NOMO-1 (cell line): ENCODE results near the gene PLEKHN1.
"Not testable (repeated sequence)": the region's sequence is repeated elsewhere in the genome, so short reads cannot be mapped to it uniquely, and the experiment has no call there.

Source experiments
- DNase-seq, 2 experiments: peaks; one replicate each; lab custom pipeline; 2025; ENCODE audit not compliant: unreplicated experiment in 2 of 2; lab: John Stamatoyannopoulos, UW

PLEKHN1 gene

GRCh38 chr1:983798-984475 lies 17.7 kb downstream of the PLEKHN1 start:
- no peak for DNase-seq

- DNase-seq: no peak
Observed at GRCh38 chr1:984476-984814, 18.2 kb downstream of the PLEKHN1 start.

- no peak for DNase-seq
Observed at GRCh38 chr1:985126-985525, 18.8 kb downstream of the PLEKHN1 start.

- not testable (repeated sequence) for DNase-seq
Observed at GRCh38 chr1:988061-988460, 21.8 kb downstream of the PLEKHN1 start.

GRCh38 chr1:991275-991674 lies 25.0 kb downstream of the PLEKHN1 start:
- not testable (repeated sequence) for DNase-seq

GRCh38 chr1:991895-992294 lies 25.6 kb downstream of the PLEKHN1 start:
- no peak for DNase-seq

GRCh38 chr1:992362-992761 lies 26.1 kb downstream of the PLEKHN1 start:
- DNase-seq: no peak

- DNase-seq: no peak
Observed at GRCh38 chr1:993379-993995, 27.2 kb downstream of the PLEKHN1 start.

GRCh38 chr1:994546-994945 lies 28.3 kb downstream of the PLEKHN1 start:
- DNase-seq: not testable (repeated sequence)

GRCh38 chr1:995665-996633 lies 29.7 kb downstream of the PLEKHN1 start:
- DNase-seq: no peak

GRCh38 chr1:996851-997712 lies 30.8 kb downstream of the PLEKHN1 start:
- no peak for DNase-seq

- DNase-seq: no peak
Observed at GRCh38 chr1:997713-997992, 31.4 kb downstream of the PLEKHN1 start.

GRCh38 chr1:997993-998744 lies 31.9 kb downstream of the PLEKHN1 start:
- DNase-seq: no peak

- no peak for DNase-seq
Observed at GRCh38 chr1:998745-998994, 32.4 kb downstream of the PLEKHN1 start.

GRCh38 chr1:998995-999724 lies 32.9 kb downstream of the PLEKHN1 start:
- DNase-seq: no peak

GRCh38 chr1:999725-1000356 lies 33.6 kb downstream of the PLEKHN1 start, which contains the start of gene HES4:
TSS of gene HES4 (minus strand) at chr1:1000097. CDS start at chr1:999973, 124 bp downstream.
- DNase-seq: peak; percentile 62 to 77

GRCh38 chr1:1000357-1001056 lies 34.2 kb downstream of the PLEKHN1 start:
- no peak for DNase-seq

GRCh38 chr1:1001057-1001783 lies 34.9 kb downstream of the PLEKHN1 start:
- no peak for DNase-seq
